Subcutaneous abdominal adipose tissue (tissue), 5 donors: ENCODE data around the gene PMIS2.
A peak's percentile ranks its signal among the peaks of the same experiment; 100 is the strongest.

Source experiments
- H3K27ac ChIP-seq: one replicate; pipeline ENCODE4 v1.7.0; 2013; ENCODE audit warnings: low read depth, mild to moderate bottlenecking, inconsistent platforms, low read length, moderate library complexity
- H3K27me3 ChIP-seq, 5 donors: one replicate each; pipeline ENCODE4 v1.7.0; 2013; ENCODE audit warnings: low read length in 5 of 5, inconsistent platforms in 1 of 5; ENCODE audit not compliant: control insufficient read depth in 5 of 5, insufficient read depth in 4 of 5
- H3K36me3 ChIP-seq, 5 donors: one replicate each; pipeline ENCODE4 v1.7.0; 2013; ENCODE audit warnings: low read length in 5 of 5; ENCODE audit not compliant: control insufficient read depth in 5 of 5, insufficient read depth in 5 of 5
- H3K4me1 ChIP-seq, 5 donors: one replicate each; pipeline ENCODE4 v1.7.0; 2013; ENCODE audit warnings: low read length in 5 of 5, mild to moderate bottlenecking in 3 of 5, moderate library complexity in 1 of 5; ENCODE audit not compliant: control insufficient read depth in 5 of 5, insufficient read depth in 5 of 5
- H3K4me3 ChIP-seq, 5 donors: one replicate each; pipeline ENCODE4 v1.7.0; 2013; ENCODE audit warnings: low read length in 5 of 5, low read depth in 1 of 5
- H3K9ac ChIP-seq, 5 donors: one replicate each; pipeline ENCODE4 v1.7.0; 2013; ENCODE audit warnings: low read length in 5 of 5, mild to moderate bottlenecking in 4 of 5, moderate library complexity in 3 of 5
- H3K9me3 ChIP-seq, 5 donors: one replicate each; pipeline ENCODE4 v1.7.0; 2013; ENCODE audit warnings: low read length in 5 of 5; ENCODE audit not compliant: control insufficient read depth in 5 of 5
- donor health status: healthy.
- donor health status: healthy.
- donor health status: healthy.
- donor health status: healthy.
- donor health status: healthy.

The PMIS2 gene

DNA sequence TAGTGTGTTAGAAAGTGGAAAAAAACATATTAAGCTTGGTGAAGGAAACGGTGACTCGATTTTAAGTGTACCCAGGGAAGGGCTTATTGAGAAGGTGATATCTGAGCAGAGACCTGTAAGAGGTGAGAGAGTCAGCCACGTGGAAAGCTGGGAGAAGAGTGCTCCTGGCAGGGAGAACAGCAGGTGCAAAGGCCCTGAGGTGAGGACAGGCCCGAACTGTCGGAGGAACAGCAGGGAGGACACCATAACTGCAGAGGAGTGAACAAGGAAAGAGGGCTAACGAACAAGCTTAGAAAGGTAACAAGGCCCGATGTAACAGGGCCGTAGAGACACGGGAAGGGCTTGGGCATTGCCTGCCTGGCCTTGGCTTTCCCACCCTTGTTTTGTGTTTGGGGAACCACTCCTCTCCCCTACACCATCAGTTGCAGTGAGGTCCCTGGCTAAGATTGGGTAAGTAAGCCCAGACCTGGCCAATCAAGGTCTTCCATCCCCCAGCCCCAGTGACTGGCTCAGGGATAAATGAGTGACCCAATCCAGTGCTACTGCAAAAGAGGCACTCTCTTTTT, 29.9 kb upstream of the PMIS2 start:
- Histone ChIP-seq H3K9ac (no peak overlapping the region), H3K27ac (no peak overlapping the region), H3K36me3 (no peaks in the 10 kb centered on the region), H3K27me3 (peaks cover 20 to 55% (median 43%) of the 10 kb centered on the region in 5 donors), H3K4me1 (peaks cover 0 to 11% (median 8%) of the 10 kb centered on the region in 5 donors), H3K9me3 (no peaks in the 10 kb centered on the region), H3K4me3 (no peak overlapping the region)

- no peaks in the 10 kb centered on the region for H3K36me3 ChIP-seq
- H3K4me1 ChIP-seq: peaks cover 0 to 11% (median 8%) of the 10 kb centered on the region in 5 donors
- no peak overlapping the region for H3K27ac ChIP-seq
- H3K4me3 ChIP-seq: peak overlapping the region in 1 of 5 donors; percentile 23
- H3K27me3 ChIP-seq: peaks cover 20 to 60% (median 48%) of the 10 kb centered on the region in 5 donors
- no peaks in the 10 kb centered on the region for H3K9me3 ChIP-seq
- no peak overlapping the region for H3K9ac ChIP-seq
These were observed 29.0 kb upstream of the PMIS2 start for GRCh38 chr19:35556846-35557538.

DNA sequence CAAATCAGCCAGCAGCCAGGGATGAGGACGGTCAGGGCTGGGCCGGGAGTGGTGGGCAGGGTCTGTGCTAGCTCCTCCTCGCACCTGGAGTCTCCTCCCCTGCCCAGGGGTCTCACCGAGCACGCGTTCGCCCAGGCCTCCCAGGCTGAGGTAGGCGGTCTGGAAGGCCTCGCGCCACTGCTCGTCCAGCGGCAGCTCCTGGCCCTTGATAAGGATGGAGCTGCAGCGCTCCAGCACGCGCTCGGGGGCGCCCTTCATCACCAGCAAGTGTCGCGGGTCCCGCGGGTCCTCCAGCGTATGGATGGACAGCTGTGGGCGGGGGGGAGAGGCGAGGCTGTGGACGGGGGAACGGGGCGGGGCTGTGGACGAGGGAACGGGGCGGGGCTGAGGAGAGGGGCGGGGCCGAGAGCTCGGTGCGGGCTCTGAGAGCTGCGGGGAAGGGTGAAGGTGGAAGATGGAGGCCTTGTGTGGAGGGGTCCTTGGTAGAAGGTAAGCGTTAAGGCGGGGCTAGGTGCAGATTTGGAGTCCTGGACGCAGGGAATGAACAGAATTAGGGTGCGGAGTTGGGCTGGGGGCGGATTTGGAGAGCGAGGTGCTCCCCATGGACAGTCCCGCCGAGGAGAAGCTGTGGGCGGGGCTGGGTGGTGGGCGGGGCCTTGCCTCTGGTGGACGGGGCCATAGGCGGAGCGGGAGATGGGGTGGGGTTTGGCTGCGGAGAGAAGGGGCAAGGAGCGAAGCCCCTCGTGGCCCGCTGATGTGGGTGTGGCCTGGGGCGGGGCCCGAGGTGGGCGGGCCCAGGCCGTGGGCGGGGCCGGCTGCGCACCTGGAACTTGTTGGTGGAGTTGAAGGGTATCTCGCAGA, 28.2 kb upstream of the PMIS2 start:
- H3K4me3 ChIP-seq: peak overlapping the region in 4 of 5 donors; percentile 45 to 56 (median 48)
- H3K36me3 ChIP-seq: no peaks in the 10 kb centered on the region
- H3K27ac ChIP-seq: no peak overlapping the region
- peaks cover 20 to 68% (median 53%) of the 10 kb centered on the region in 5 donors for H3K27me3 ChIP-seq
- H3K4me1 ChIP-seq: peaks cover 0 to 11% (median 8%) of the 10 kb centered on the region in 5 donors
- no peaks in the 10 kb centered on the region for H3K9me3 ChIP-seq
- H3K9ac ChIP-seq: no peak overlapping the region

- H3K9ac ChIP-seq: no peak overlapping the region
- H3K4me1 ChIP-seq: peaks cover 0 to 11% (median 8%) of the 10 kb centered on the region in 5 donors
- H3K9me3 ChIP-seq: no peaks in the 10 kb centered on the region
- H3K4me3 ChIP-seq: peak overlapping the region in 1 of 5 donors; percentile 48
- H3K27ac ChIP-seq: no peak overlapping the region
- peaks cover 20 to 67% (median 49%) of the 10 kb centered on the region in 5 donors for H3K27me3 ChIP-seq
- H3K36me3 ChIP-seq: no peaks in the 10 kb centered on the region
These were observed 27.3 kb upstream of the PMIS2 start for GRCh38 chr19:35558400-35559280.

DNA sequence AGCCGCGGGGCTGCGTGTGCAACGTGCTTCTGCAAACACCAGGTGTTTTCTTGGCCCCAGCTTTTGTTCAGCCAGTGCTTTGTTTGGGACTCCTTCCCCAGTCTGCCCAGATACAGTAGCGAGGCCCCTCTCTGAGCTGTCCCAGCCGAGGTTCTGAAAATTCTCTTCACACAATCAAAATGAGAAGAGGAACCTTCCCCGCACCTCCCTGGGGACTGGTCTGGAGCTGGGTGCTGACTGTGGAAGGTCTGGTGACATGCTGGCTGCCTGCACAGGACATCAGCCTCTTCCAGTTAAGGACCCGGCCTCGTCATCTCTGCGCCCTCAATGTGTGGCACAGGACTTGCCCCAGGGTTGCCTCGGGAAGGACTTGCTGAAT, 26.7 kb upstream of the PMIS2 start:
- Histone ChIP-seq H3K36me3 (no peaks in the 10 kb centered on the region), H3K27ac (no peak overlapping the region), H3K9ac (no peak overlapping the region), H3K4me1 (peaks cover 0 to 11% (median 8%) of the 10 kb centered on the region in 5 donors), H3K27me3 (peaks cover 20 to 63% (median 50%) of the 10 kb centered on the region in 5 donors), H3K9me3 (no peaks in the 10 kb centered on the region), H3K4me3 (no peak overlapping the region)

- peaks cover 0 to 11% (median 8%) of the 10 kb centered on the region in 5 donors for H3K4me1 ChIP-seq
- H3K27ac ChIP-seq: no peak overlapping the region
- H3K9ac ChIP-seq: no peak overlapping the region
- no peaks in the 10 kb centered on the region for H3K36me3 ChIP-seq
- H3K4me3 ChIP-seq: no peak overlapping the region
- peaks cover 20 to 68% (median 52%) of the 10 kb centered on the region in 5 donors for H3K27me3 ChIP-seq
- H3K9me3 ChIP-seq: no peaks in the 10 kb centered on the region
These were observed 26.2 kb upstream of the PMIS2 start for GRCh38 chr19:35559781-35560180.

GRCh38 chr19:35560271-35560670, 25.7 kb upstream of the PMIS2 start:
- no peak overlapping the region for H3K4me3 ChIP-seq
- H3K4me1 ChIP-seq: peaks cover 0 to 11% (median 8%) of the 10 kb centered on the region in 5 donors
- no peaks in the 10 kb centered on the region for H3K9me3 ChIP-seq
- H3K27ac ChIP-seq: no peak overlapping the region
- no peaks in the 10 kb centered on the region for H3K36me3 ChIP-seq
- no peak overlapping the region for H3K9ac ChIP-seq
- H3K27me3 ChIP-seq: peaks cover 20 to 69% (median 56%) of the 10 kb centered on the region in 5 donors

DNA sequence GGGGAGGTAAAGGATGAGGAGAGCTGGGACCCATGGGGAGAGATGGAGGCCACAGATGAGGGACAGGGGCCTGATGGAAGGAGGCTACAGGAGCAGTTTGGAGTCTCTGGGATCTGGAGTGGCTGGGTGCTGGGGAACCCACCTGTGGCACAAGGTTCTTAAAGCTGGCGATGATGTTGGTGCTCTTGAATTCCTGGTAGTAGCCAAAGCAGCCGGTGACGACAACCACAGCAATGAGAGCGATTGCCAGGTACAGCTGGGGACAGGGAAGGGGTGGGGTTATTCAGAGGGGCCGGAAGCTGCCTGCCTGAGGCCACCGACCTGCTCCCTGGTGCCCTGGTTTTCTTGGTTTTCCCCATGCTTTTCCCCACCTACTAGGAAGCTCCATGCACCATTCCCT, 25.3 kb upstream of the PMIS2 start:
- H3K27ac ChIP-seq: no peak overlapping the region
- no peaks in the 10 kb centered on the region for H3K9me3 ChIP-seq
- H3K4me3 ChIP-seq: no peak overlapping the region
- no peak overlapping the region for H3K9ac ChIP-seq
- no peaks in the 10 kb centered on the region for H3K36me3 ChIP-seq
- peaks cover 0 to 11% (median 8%) of the 10 kb centered on the region in 5 donors for H3K4me1 ChIP-seq
- peaks cover 20 to 67% (median 54%) of the 10 kb centered on the region in 5 donors for H3K27me3 ChIP-seq

- Histone ChIP-seq H3K27ac (no peak overlapping the region), H3K9me3 (no peaks in the 10 kb centered on the region), H3K9ac (no peak overlapping the region), H3K4me3 (no peak overlapping the region), H3K36me3 (no peaks in the 10 kb centered on the region), H3K27me3 (peaks cover 20 to 67% (median 52%) of the 10 kb centered on the region in 5 donors), H3K4me1 (peaks cover 0 to 11% (median 8%) of the 10 kb centered on the region in 5 donors)
These were observed 24.5 kb upstream of the PMIS2 start for GRCh38 chr19:35561436-35561835.
